ENCODE data around the gene NFE2.
"Not testable (repeated sequence)": the region's sequence is repeated elsewhere in the genome, so short reads cannot be mapped to it uniquely, and the experiment has no call there.

Gene NFE2

GRCh38 chr12:54282949-54283593, 17.7 kb downstream of the NFE2 start:
- FAIRE-seq, result no peak
- no peak for DNase-seq (ENCODE audit: insufficient read length, low spot score)
- no peak for TF ChIP-seq POLR2A (IDR thresholded peaks at IDR 0.05; ENCODE audit: low read depth, low read length)

- DNase-seq (ENCODE audit: insufficient read length, low spot score); FAIRE-seq: not testable (repeated sequence)
Observed at GRCh38 chr12:54281694-54282093, 19.1 kb downstream of the NFE2 start.

GRCh38 chr12:54281261-54281638, 19.6 kb downstream of the NFE2 start:
- DNase-seq (ENCODE audit: insufficient read length, low spot score); FAIRE-seq: not testable (repeated sequence)

- FAIRE-seq (peak; percentile 91), DNase-seq (ENCODE audit: insufficient read length, low spot score) (peak; percentile 84)
- TF ChIP-seq POLR2A (IDR thresholded peaks at IDR 0.05; ENCODE audit: low read depth, low read length), result peak; percentile 94
Observed at GRCh38 chr12:54280468-54281260, 20.2 kb downstream of the NFE2 start, which contains the start of gene HNRNPA1. Gene HNRNPA1 (plus strand): TSS chr12:54280726. CDS start chr12:54280808, 82 bp downstream.

GRCh38 chr12:54279632-54280467, 21.0 kb downstream of the NFE2 start, which contains the start of gene CBX5:
Gene CBX5 (minus strand): TSS chr12:54280122. CDS start chr12:54257650, 22,472 bp downstream.
- TF ChIP-seq POLR2A (IDR thresholded peaks at IDR 0.05; ENCODE audit: low read depth, low read length), result peak; percentile 83
- peak; percentile 70 for FAIRE-seq
- peak; percentile 90 for DNase-seq (ENCODE audit: insufficient read length, low spot score)

- no peak for DNase-seq (ENCODE audit: insufficient read length, low spot score)
- no peak for TF ChIP-seq POLR2A (IDR thresholded peaks at IDR 0.05; ENCODE audit: low read depth, low read length)
- FAIRE-seq, result no peak
Observed at GRCh38 chr12:54279227-54279631, 21.6 kb downstream of the NFE2 start.

- no peak for DNase-seq (ENCODE audit: insufficient read length, low spot score)
Observed at GRCh38 chr12:54277823-54278276, 23.0 kb downstream of the NFE2 start.

GRCh38 chr12:54276368-54276767, 24.4 kb downstream of the NFE2 start:
- TF ChIP-seq POLR2A (IDR thresholded peaks at IDR 0.05; ENCODE audit: low read depth, low read length), result no peak
- DNase-seq (ENCODE audit: insufficient read length, low spot score), result no peak
- FAIRE-seq, result no peak

More at GRCh38 chr12:54277823-54278276, 23.0 kb downstream of the NFE2 start:
- no peak for FAIRE-seq
- no peak for TF ChIP-seq POLR2A (IDR thresholded peaks at IDR 0.05; ENCODE audit: low read depth, low read length)

- no peak for DNase-seq (ENCODE audit: insufficient read length, low spot score)
- no peak for TF ChIP-seq POLR2A (IDR thresholded peaks at IDR 0.05; ENCODE audit: low read depth, low read length)
- FAIRE-seq, result no peak
Observed at GRCh38 chr12:54273981-54274380, 26.8 kb downstream of the NFE2 start.

GRCh38 chr12:54272214-54272613, 28.6 kb downstream of the NFE2 start:
- no peak for FAIRE-seq
- DNase-seq (ENCODE audit: insufficient read length, low spot score), result no peak
- TF ChIP-seq POLR2A (IDR thresholded peaks at IDR 0.05; ENCODE audit: low read depth, low read length), result no peak

GRCh38 chr12:54270345-54270744, 30.5 kb downstream of the NFE2 start:
- FAIRE-seq, result no peak
- TF ChIP-seq POLR2A (IDR thresholded peaks at IDR 0.05; ENCODE audit: low read depth, low read length), result no peak

GRCh38 chr12:54266852-54267251, 34.0 kb downstream of the NFE2 start:
- DNase-seq (ENCODE audit: insufficient read length, low spot score) (no peak), FAIRE-seq (no peak)
- no peak for TF ChIP-seq POLR2A (IDR thresholded peaks at IDR 0.05; ENCODE audit: low read depth, low read length)

More at GRCh38 chr12:54270345-54270744, 30.5 kb downstream of the NFE2 start:
- DNase-seq (ENCODE audit: insufficient read length, low spot score), result no peak

GRCh38 chr12:54265364-54265812, 35.4 kb downstream of the NFE2 start:
- DNase-seq (ENCODE audit: insufficient read length, low spot score) (no peak), FAIRE-seq (no peak)
- no peak for TF ChIP-seq POLR2A (IDR thresholded peaks at IDR 0.05; ENCODE audit: low read depth, low read length)
